Stimulated activated CD8-positive, alpha-beta memory T cell treated with anti-CD3 and anti-CD28 coated beads, Interleukin-4, amount 100 ng/mL, for 1 hour (primary cell): Measurements from ENCODE around the gene OR12D1.

ENCODE experiments used
- DNase-seq, 2 donors: peaks; one replicate each; pipeline ENCODE4 v3.0.0-alpha.2; 2020; ENCODE audit warnings: low read depth in 2 of 2, low spot score in 1 of 2

Gene OR12D1

DNA sequence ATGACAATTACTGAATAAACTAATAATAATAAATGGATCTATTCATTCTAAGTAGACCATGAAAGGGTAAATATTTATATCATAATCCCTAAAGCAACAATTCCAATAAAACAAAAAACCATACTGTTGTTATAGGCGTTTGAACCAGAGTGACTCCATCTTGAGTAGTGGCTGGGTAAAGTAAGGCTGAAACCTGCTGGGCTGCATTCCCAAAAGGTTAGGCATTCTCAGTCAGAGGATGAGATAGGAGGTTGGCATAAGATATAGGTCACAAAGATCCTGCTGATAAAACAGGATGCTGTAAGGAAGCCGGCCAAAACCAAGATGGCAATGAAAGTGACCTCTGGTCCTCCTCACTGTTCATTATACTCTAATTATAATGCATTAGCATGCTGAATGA is 50.6 kb downstream of the OR12D1 start:
- no peak for DNase-seq

DNA sequence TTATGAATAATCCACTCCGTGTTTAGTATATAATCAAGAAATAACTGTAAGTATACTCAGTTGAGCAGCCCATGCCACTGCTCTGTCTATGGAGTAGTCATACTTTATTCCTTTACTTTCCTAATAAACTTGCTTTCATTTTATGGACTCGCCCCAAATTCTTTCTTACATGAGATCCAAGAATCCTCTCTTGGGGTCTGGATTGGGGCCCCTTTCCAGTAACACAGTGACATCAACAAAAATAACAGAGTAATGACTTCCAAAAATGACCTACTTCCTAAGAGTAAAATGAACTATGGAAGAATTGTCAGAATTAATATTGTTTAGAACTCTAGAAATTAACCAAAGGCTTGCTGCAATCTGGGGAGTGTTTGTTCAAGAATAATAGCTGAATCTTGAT is 51.1 kb downstream of the OR12D1 start:
- no peak for DNase-seq

DNA sequence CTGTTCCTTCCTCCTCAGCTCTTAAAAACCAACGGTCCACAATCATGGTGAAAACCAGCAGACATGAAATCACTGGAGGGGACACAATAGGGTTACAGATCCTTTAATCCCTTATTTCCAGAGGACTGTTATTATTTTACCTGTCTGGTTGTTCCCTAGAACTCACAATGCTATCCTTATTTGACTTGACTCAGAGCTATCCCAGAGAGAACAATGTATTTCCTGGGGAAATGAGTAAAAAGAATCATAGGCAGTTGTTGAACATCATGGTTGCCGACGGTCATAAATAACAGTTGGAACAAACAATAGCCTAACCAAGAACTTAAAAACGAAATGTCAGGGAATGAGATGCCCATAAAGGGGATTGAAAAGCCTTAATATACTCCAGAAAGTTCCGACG is 51.5 kb downstream of the OR12D1 start:
- no peak for DNase-seq
